ENCODE results near the gene PTPRB. TPM values are rescaled to one million over a fixed set of nuclear protein-coding genes. Genes with fewer than 3 reads are reported as not detected.

PTPRB gene
- total RNA-seq, 1 donor from 2014 or later: not detected

GRCh38 chr12:70584332-70584731, 52.9 kb downstream of the PTPRB start:
- Mint-ChIP-seq H3K27me3 (peaks cover 5% of the 10 kb centered on the region), H3K27ac (no peak overlapping the region), H3K36me3 (ENCODE audit: low read depth) (no peaks in the 10 kb centered on the region), H3K4me3 (no peak overlapping the region), H3K4me1 (no peaks in the 10 kb centered on the region), H3K9me3 (peaks cover 13% of the 10 kb centered on the region)
- ChIA-PET CTCF (interaction anchor here (2.1 kb wide), 1 partner anchor 683 kb away, joined by 6 read pairs; no protein-coding TSS in a partner anchor), POLR2A (no interaction called here)
- intact Hi-C loops (cut with micrococcal nuclease): loop anchor here (10.0 kb wide), 1 partner anchor 1160 kb away; no protein-coding TSS in a partner anchor
- DNase-seq: no peak
- TF ChIP-seq CTCF (IDR thresholded peaks at IDR 0.05): no peak
- ATAC-seq (ENCODE audit: low read depth): no peak

- Mint-ChIP-seq H3K4me1 (no peaks in the 10 kb centered on the region), H3K9me3 (peaks cover 13% of the 10 kb centered on the region), H3K27ac (no peak overlapping the region), H3K36me3 (ENCODE audit: low read depth) (no peaks in the 10 kb centered on the region), H3K27me3 (peaks cover 5% of the 10 kb centered on the region), H3K4me3 (no peak overlapping the region)
- TF ChIP-seq CTCF (IDR thresholded peaks at IDR 0.05): no peak
- DNase-seq (no peak), ATAC-seq (ENCODE audit: low read depth) (no peak)
- ChIA-PET CTCF (interaction anchor here (1.0 to 2.1 kb wide), 2 partner anchors 682 to 704 kb away, joined by 3 to 6 read pairs; no protein-coding TSS in a partner anchor), POLR2A (no interaction called here)
- intact Hi-C loops (cut with micrococcal nuclease): loop anchor here (10.0 kb wide), 1 partner anchor 1162 kb away; no protein-coding TSS in a partner anchor
Observed at GRCh38 chr12:70583251-70583650, 54.0 kb downstream of the PTPRB start.

GRCh38 chr12:70581208-70581607, 56.0 kb downstream of the PTPRB start:
- intact Hi-C loops (cut with micrococcal nuclease): loop anchor here (10.0 kb wide), 1 partner anchor 1164 kb away; no protein-coding TSS in a partner anchor
- Mint-ChIP-seq H3K36me3 (ENCODE audit: low read depth) (no peaks in the 10 kb centered on the region), H3K4me1 (no peaks in the 10 kb centered on the region), H3K4me3 (no peak overlapping the region), H3K27me3 (peaks cover 5% of the 10 kb centered on the region), H3K27ac (no peak overlapping the region), H3K9me3 (peaks cover 13% of the 10 kb centered on the region)
- no peak for DNase-seq
- TF ChIP-seq CTCF (IDR thresholded peaks at IDR 0.05): no peak
- ChIA-PET CTCF (interaction anchor here (0.9 to 2.1 kb wide), 4 partner anchors 9 to 702 kb away, joined by 3 to 9 read pairs (median 4); no protein-coding TSS in a partner anchor), POLR2A (no interaction called here)
- ATAC-seq (ENCODE audit: low read depth): no peak

- ATAC-seq (ENCODE audit: low read depth): no peak
- no peak overlapping the region for H3K27ac Mint-ChIP-seq
- H3K36me3 Mint-ChIP-seq (ENCODE audit: low read depth): no peaks in the 10 kb centered on the region
- POLR2A ChIA-PET: no interaction called here
- no peak for DNase-seq
- H3K4me3 Mint-ChIP-seq: no peak overlapping the region
- no peak for TF ChIP-seq CTCF (IDR thresholded peaks at IDR 0.05)
- intact Hi-C loops (cut with micrococcal nuclease): loop anchor here (1.0 to 5.0 kb wide), 5 partner anchors 175 to 698 kb away; partner anchors contain the start of gene CNOT2
- peaks cover 2% of the 10 kb centered on the region for H3K27me3 Mint-ChIP-seq
- H3K4me1 Mint-ChIP-seq: no peaks in the 10 kb centered on the region
- CTCF ChIA-PET: interaction anchor here (0.7 to 4.2 kb wide), 18 partner anchors 12 to 1219 kb away, joined by 3 to 87 read pairs (median 3); no protein-coding TSS in a partner anchor
- no peaks in the 10 kb centered on the region for H3K9me3 Mint-ChIP-seq
Observed at GRCh38 chr12:70577283-70577634, 60.0 kb downstream of the PTPRB start.

GRCh38 chr12:70576341-70577282, 60.6 kb downstream of the PTPRB start:
- ChIA-PET CTCF (interaction anchor here (0.7 to 4.2 kb wide), 20 partner anchors 12 to 1218 kb away, joined by 3 to 87 read pairs (median 3); no protein-coding TSS in a partner anchor), POLR2A (no interaction called here)
- DNase-seq (no peak), ATAC-seq (ENCODE audit: low read depth) (no peak)
- intact Hi-C loops (cut with micrococcal nuclease): loop anchor here (1.0 to 5.0 kb wide), 5 partner anchors 174 to 697 kb away; partner anchors contain the start of gene CNOT2
- no peak overlapping the region for H3K27ac Mint-ChIP-seq
- peaks cover 2% of the 10 kb centered on the region for H3K27me3 Mint-ChIP-seq
- no peak for TF ChIP-seq CTCF (IDR thresholded peaks at IDR 0.05)
- H3K4me1 Mint-ChIP-seq: no peaks in the 10 kb centered on the region
- H3K4me3 Mint-ChIP-seq: no peak overlapping the region
- H3K36me3 Mint-ChIP-seq (ENCODE audit: low read depth): no peaks in the 10 kb centered on the region
- no peaks in the 10 kb centered on the region for H3K9me3 Mint-ChIP-seq
